SK-N-MC (cell line): Measurements from ENCODE around the gene VSTM5.

Experiments used
- EZH2 ChIP-seq: fragments of 200-600 bp; sonication (generic); IDR thresholded peaks from one replicate; pipeline ENCODE4 v1.6.1; 2017; ENCODE audit warnings: antibody characterized with exemption
- FOXP2 ChIP-seq: optimal IDR thresholded peaks from 2 replicates; pipeline ENCODE3; 2011; ENCODE audit warnings: mild to moderate bottlenecking, moderate library complexity; ENCODE audit not compliant: insufficient read depth; ENCODE audit errors: extremely low read length, control extremely low read depth
- POLR2AphosphoS5 ChIP-seq: IDR thresholded peaks from 2 replicates; pipeline ENCODE4 v1.6.1; 2012; ENCODE audit warnings: mild to moderate bottlenecking, low read depth, low read length, borderline replicate concordance

DNA sequence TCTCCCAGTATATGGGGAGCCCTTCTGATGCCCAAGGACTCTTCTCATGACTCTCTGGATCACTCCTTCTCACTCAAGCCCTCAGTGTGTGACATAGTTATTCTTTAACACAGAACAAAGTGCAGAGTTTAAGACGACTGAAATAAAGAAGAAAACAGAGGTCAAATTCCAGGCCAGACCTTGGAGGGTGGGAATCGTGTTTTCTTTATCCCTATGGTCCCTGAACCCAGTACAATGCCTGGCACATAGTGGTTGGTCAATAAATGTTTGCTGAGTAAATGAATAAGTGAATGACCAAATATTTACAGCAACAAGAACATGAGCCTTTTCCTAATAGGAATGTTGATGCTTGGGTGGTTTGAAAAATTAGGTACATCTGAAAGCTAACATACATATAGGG lies 28.8 kb downstream of the VSTM5 start:
- TF ChIP-seq EZH2 = no peak
- TF ChIP-seq FOXP2 = no peak
- TF ChIP-seq POLR2AphosphoS5 = no peak
